ELR (cell line): ENCODE measurements around the gene PDE1C.

Experiments used
- DNase-seq: peaks from one replicate; pipeline ENCODE4 v3.0.0-alpha.2; 2015; ENCODE audit warnings: low read depth

PDE1C gene

GRCh38 chr7:31991406-31991805 lies 78.8 kb downstream of the PDE1C start:
- no peak for DNase-seq

- peak; percentile 69 for DNase-seq
Measured at GRCh38 chr7:31986878-31987518, 83.2 kb downstream of the PDE1C start.

- DNase-seq = no peak
Measured at GRCh38 chr7:31982962-31983361, 87.2 kb downstream of the PDE1C start.

GRCh38 chr7:31981874-31982390 lies 88.3 kb downstream of the PDE1C start:
- no peak for DNase-seq

- DNase-seq = no peak
Measured at GRCh38 chr7:31979690-31980330, 90.4 kb downstream of the PDE1C start.

GRCh38 chr7:31975546-31975945 lies 94.7 kb downstream of the PDE1C start:
- no peak for DNase-seq

- DNase-seq = no peak
Measured at GRCh38 chr7:31974351-31974750, 95.9 kb downstream of the PDE1C start.

GRCh38 chr7:31971049-31971667 lies 99.0 kb downstream of the PDE1C start:
- DNase-seq = no peak

GRCh38 chr7:31970501-31970900 lies 99.7 kb downstream of the PDE1C start:
- no peak for DNase-seq

- no peak for DNase-seq
Measured at GRCh38 chr7:31963569-31964175, 106.5 kb downstream of the PDE1C start.

GRCh38 chr7:31962246-31962645 lies 108.0 kb downstream of the PDE1C start:
- no peak for DNase-seq

- DNase-seq = peak; percentile 29
Measured at GRCh38 chr7:31958226-31958625, 112.0 kb downstream of the PDE1C start.

GRCh38 chr7:31957756-31958155 lies 112.5 kb downstream of the PDE1C start:
- DNase-seq = peak; percentile 40

GRCh38 chr7:31957090-31957720 lies 113.0 kb downstream of the PDE1C start:
- peak; percentile 73 for DNase-seq

GRCh38 chr7:31955641-31956040 lies 114.6 kb downstream of the PDE1C start:
- DNase-seq = no peak

GRCh38 chr7:31955021-31955420 lies 115.2 kb downstream of the PDE1C start:
- peak; percentile 33 for DNase-seq

GRCh38 chr7:31954500-31954899 lies 115.7 kb downstream of the PDE1C start:
- no peak for DNase-seq

- no peak for DNase-seq
Measured at GRCh38 chr7:31953432-31953831, 116.8 kb downstream of the PDE1C start.

- peak; percentile 87 for DNase-seq
Measured at GRCh38 chr7:31950091-31950755, 120.0 kb downstream of the PDE1C start.

- peak; percentile 92 for DNase-seq
Measured at GRCh38 chr7:31948029-31948428, 122.2 kb downstream of the PDE1C start.

- no peak for DNase-seq
Measured at GRCh38 chr7:31940167-31940566, 130.0 kb downstream of the PDE1C start.

GRCh38 chr7:31939076-31939475 lies 131.1 kb downstream of the PDE1C start:
- peak; percentile 45 for DNase-seq
